ENCODE data around the gene TMEM132D.

DNA sequence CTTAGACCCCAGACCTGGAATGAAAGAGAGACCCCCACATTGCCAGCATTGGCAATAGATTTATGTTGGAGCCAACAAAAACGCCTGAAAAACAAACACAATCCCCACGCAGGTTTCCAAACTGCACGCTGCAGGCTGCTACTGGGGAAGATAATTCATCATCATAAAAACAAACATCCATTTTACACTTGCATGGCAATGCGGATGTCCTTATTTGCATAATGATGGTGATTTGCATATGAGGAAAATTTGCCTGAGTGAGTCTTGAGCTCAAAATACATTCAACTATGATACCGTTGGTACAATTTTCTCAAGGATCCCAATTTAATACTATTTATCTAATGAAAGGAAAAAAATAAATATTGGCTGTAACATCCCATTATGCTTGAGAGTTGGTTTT lies 33.6 kb upstream of the TMEM132D start:
- TF ChIP-seq, protein P1, sequence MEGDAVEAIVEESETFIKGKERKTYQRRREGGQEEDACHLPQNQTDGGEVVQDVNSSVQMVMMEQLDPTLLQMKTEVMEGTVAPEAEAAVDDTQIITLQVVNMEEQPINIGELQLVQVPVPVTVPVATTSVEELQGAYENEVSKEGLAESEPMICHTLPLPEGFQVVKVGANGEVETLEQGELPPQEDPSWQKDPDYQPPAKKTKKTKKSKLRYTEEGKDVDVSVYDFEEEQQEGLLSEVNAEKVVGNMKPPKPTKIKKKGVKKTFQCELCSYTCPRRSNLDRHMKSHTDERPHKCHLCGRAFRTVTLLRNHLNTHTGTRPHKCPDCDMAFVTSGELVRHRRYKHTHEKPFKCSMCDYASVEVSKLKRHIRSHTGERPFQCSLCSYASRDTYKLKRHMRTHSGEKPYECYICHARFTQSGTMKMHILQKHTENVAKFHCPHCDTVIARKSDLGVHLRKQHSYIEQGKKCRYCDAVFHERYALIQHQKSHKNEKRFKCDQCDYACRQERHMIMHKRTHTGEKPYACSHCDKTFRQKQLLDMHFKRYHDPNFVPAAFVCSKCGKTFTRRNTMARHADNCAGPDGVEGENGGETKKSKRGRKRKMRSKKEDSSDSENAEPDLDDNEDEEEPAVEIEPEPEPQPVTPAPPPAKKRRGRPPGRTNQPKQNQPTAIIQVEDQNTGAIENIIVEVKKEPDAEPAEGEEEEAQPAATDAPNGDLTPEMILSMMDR (IDR thresholded peaks at IDR 0.05) = no peak
- no peak for TF ChIP-seq POLR2A (IDR thresholded peaks at IDR 0.05)

Measured in body of pancreas (tissue), 4 donors.